Panc1 (cell line): ENCODE results near the gene GOLGA2. TPM values are rescaled to one million over a fixed set of nuclear protein-coding genes. Genes with fewer than 3 reads are reported as not detected.
"Not testable (repeated sequence)": the region's sequence is repeated elsewhere in the genome, so short reads cannot be mapped to it uniquely, and the experiment has no call there.

Source experiments
- ATAC-seq: fragments of 200-7000 bp; cut with Tn5 transposase; 2 replicates; pipeline ENCODE4 v1.9.1; 2020; ENCODE audit warnings: mild to moderate bottlenecking, moderate library complexity
- BruUV-seq: library from RNA; stranded (reverse); fragments of 400-500 nt; replicated peaks from 2 replicates; lab custom pipeline; 2021; lab: Mats Ljungman, UMichigan
- CTCF ChIA-PET: fragments of 300-600 bp; sonication (Branson Sonifier 250); formaldehyde crosslinking; loops from one replicate; lab custom pipeline; 2022; ENCODE audit warnings: antibody characterized with exemption; lab: Charles Lee
- POLR2A ChIA-PET: fragments of 300-600 bp; sonication (Branson Sonifier 250); formaldehyde crosslinking; loops from one replicate; lab custom pipeline; 2022; ENCODE audit warnings: antibody characterized with exemption; lab: Charles Lee
- DNase-seq: peaks from one replicate; pipeline ENCODE4 v3.0.0-alpha.2; 2010; ENCODE audit warnings: low read depth, low spot score
- H3K27ac ChIP-seq: 2 replicates; pipeline ENCODE4 v1.5.1; 2011; ENCODE audit warnings: mild to moderate bottlenecking, low read length, inconsistent platforms
- H3K27me3 ChIP-seq: fragments of 200-500 bp; sonication (Bioruptor generic); 2 replicates; pipeline ENCODE4 v1.6.0; 2014; ENCODE audit warnings: low read length, inconsistent platforms; ENCODE audit not compliant: control insufficient read depth, insufficient read depth
- H3K36me3 ChIP-seq: fragments of 200-500 bp; sonication (Bioruptor generic); 2 replicates; pipeline ENCODE4 v1.5.1; 2014; ENCODE audit warnings: inconsistent platforms, mild to moderate bottlenecking, low read length, moderate library complexity; ENCODE audit not compliant: control insufficient read depth, insufficient read depth
- H3K4me1 ChIP-seq: 2 replicates; pipeline ENCODE4 v1.5.1; 2011; ENCODE audit warnings: inconsistent platforms, mild to moderate bottlenecking, low read length, moderate library complexity; ENCODE audit not compliant: control insufficient read depth, insufficient read depth
- H3K4me3 ChIP-seq, 2 experiments: 2 replicates each; pipeline ENCODE4 v1.5.1; 2011 to 2012; ENCODE audit warnings: low read depth in 2 of 2, low read length in 2 of 2, mild to moderate bottlenecking in 2 of 2, inconsistent platforms in 1 of 2, moderate library complexity in 1 of 2
- H3K9me3 ChIP-seq: fragments of 200-500 bp; sonication (Bioruptor generic); 2 replicates; pipeline ENCODE4 v1.5.1; 2014; ENCODE audit warnings: low read depth, mild to moderate bottlenecking, inconsistent platforms, low read length, moderate library complexity; ENCODE audit not compliant: control insufficient read depth, insufficient read depth
- CTCF ChIP-seq: fragments of 450-650 bp; IDR thresholded peaks from 2 replicates; pipeline ENCODE4 v1.5.1; 2017; ENCODE audit warnings: mild to moderate bottlenecking
- POLR2AphosphoS5 ChIP-seq: IDR thresholded peaks from 2 replicates; pipeline ENCODE4 v1.6.1; 2012; ENCODE audit warnings: mild to moderate bottlenecking, low read depth, low read length, moderate library complexity
- REST ChIP-seq, 2 experiments: IDR thresholded peaks; 2 replicates each; pipeline ENCODE4 v1.6.1; 2011 to 2012; ENCODE audit warnings: low read depth in 2 of 2, control low read depth in 1 of 2, low read length in 1 of 2, mild to moderate bottlenecking in 1 of 2, moderate library complexity in 1 of 2; ENCODE audit not compliant: insufficient read depth in 1 of 2
- SIN3A ChIP-seq: IDR thresholded peaks from 2 replicates; pipeline ENCODE4 v1.6.1; 2012; ENCODE audit warnings: low read depth, mild to moderate bottlenecking, low read length, moderate library complexity, borderline replicate concordance; ENCODE audit not compliant: insufficient read depth
- in situ Hi-C: cut with HindIII; loops from 2 replicates; pipeline ENCODE4 v1.10.0; 2016; ENCODE audit warnings: low sequenced_read_pairs, low pct_unique_long_range_greater_than_20kb
- intact Hi-C: fragments of 100-400 bp; cut with micrococcal nuclease; formaldehyde crosslinking; loops from one replicate; pipeline ENCODE4 v1.10.0; 2022; ENCODE audit not compliant: unreplicated experiment
- total RNA-seq: library from RNA; stranded (reverse); gene quantifications from one replicate; pipeline ENCODE4 v1.2.1, GENCODE V29; 2021; ENCODE audit not compliant: unreplicated experiment

Gene GOLGA2
- total RNA-seq, 1 experiment from 2014 or later = 69.6 TPM

- ATAC-seq (no peak), DNase-seq (no peak)
- Histone ChIP-seq H3K36me3 (peaks cover 4% of the 10 kb centered on the region; the same call in 1 of the 2 replicates), H3K9me3 (no peaks in the 10 kb centered on the region), H3K4me3 (no peak overlapping the region), H3K27ac (no peak overlapping the region), H3K4me1 (no peaks in the 10 kb centered on the region), H3K27me3 (no peaks in the 10 kb centered on the region)
- ChIA-PET POLR2A (no interaction called here), CTCF (no interaction called here)
- intact Hi-C loops (no loop called here), in situ Hi-C loops (no loop called here)
- no TSS peak for BruUV-seq
- no peak for TF ChIP-seq CTCF
- TF ChIP-seq SIN3A = no peak
- no peak for TF ChIP-seq REST (IDR thresholded peaks at IDR 0.05; ENCODE audit: insufficient read depth in 1 of 2, low read depth in 2 of 2, low read length in 1 of 2)
- no peak for TF ChIP-seq POLR2AphosphoS5
These were observed 4.3 kb upstream of the GOLGA2 start for GRCh38 chr9:128280084-128280622.

GRCh38 chr9:128279088-128280073 lies 3.6 kb upstream of the GOLGA2 start:
- POLR2A ChIA-PET, H3K9me3 ChIP-seq, H3K36me3 ChIP-seq, intact Hi-C loops, H3K4me3 ChIP-seq, CTCF ChIA-PET, DNase-seq, H3K27ac ChIP-seq, in situ Hi-C loops, BruUV-seq, H3K4me1 ChIP-seq, ATAC-seq, H3K27me3 ChIP-seq: not testable (repeated sequence)
